ENCODE results near the gene WDR27.

The WDR27 gene

DNA sequence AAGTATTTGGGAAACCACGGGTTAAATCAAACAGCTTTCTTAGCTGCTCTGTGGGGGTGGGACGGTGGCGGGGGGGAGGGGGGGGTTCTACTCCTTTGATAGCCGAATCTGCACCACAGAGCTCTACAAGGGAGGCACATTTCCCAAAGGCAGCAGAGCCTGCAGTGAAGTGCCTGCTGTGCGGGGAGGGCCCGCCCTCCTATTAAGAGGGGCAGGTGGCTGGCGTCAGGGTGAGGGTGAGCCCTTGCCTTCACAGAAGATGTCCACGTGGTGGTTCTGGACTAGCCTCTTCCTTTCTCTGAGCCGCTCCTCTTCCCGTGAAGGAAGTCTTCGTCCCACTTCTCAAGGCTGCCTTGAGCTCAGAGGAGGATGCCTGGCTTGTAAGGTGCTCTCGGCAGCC lies 273.3 kb downstream of the WDR27 start:
- DNase-seq (ENCODE audit: low spot score) = no peak

DNA sequence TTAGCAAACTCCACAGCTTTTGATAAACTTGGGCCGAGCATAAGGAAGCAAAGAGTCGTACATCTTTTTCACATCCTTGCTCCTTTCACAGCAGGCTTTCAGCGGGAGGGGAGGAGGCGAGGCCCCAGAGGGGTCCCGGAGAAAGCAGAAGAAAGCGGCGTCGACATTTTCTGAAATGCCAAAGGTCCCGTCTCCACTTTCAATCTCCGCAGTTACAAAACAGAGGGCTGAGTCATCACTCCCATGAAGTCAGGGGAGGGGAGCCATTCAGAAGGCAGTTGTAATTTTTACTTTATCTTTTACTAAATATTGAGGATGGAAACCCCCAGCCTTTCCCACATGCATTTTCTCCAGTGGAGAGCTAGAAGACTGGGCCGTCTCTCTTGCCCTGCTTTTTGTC lies 274.0 kb downstream of the WDR27 start:
- DNase-seq (ENCODE audit: low spot score) = no peak

DNA sequence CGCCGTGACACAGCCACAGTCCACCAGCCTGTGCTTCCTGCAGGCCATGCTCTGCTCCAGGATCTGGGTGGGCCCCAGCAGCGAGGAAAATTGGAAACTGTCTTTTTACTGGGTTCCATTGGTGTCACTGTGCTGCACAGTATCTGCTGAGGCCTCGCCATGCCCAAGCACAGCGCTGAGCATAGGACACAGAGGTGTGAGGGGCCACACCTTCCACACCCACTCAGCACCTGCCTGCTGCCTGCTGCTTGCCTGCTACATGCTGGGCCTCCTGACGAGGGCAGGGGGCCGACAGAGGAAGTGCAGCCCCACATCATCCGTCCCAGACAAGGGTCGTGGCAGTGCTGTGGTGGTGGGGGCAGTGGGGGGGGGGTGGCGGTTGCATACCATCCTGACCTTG lies 275.2 kb downstream of the WDR27 start:
- DNase-seq (ENCODE audit: low spot score) = no peak

- no peak for DNase-seq (ENCODE audit: low spot score)
Observed at GRCh38 chr6:169425628-169426370, 276.0 kb downstream of the WDR27 start.

DNA sequence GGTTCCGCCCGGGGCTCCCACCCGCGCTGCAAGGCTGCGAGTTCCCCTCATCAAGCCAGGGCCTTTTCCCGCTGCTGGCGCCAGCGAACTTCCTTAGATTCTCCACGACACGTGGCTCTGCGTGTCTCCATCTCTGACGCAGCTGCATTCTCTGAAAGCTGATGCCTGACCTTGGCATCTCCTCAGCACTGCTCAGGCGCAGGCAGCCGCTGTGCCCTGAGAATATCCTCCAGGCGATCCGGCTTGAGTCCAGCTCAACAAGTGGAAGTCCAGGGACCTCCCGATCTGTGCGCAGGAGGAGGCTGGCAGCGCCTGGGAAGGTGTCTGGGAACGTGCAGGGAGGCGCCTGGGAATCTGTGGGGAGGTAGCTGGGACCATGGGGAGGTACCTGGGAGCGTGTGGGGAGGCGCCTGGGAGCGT lies 277.0 kb downstream of the WDR27 start:
- DNase-seq (ENCODE audit: low spot score) = no peak

DNA sequence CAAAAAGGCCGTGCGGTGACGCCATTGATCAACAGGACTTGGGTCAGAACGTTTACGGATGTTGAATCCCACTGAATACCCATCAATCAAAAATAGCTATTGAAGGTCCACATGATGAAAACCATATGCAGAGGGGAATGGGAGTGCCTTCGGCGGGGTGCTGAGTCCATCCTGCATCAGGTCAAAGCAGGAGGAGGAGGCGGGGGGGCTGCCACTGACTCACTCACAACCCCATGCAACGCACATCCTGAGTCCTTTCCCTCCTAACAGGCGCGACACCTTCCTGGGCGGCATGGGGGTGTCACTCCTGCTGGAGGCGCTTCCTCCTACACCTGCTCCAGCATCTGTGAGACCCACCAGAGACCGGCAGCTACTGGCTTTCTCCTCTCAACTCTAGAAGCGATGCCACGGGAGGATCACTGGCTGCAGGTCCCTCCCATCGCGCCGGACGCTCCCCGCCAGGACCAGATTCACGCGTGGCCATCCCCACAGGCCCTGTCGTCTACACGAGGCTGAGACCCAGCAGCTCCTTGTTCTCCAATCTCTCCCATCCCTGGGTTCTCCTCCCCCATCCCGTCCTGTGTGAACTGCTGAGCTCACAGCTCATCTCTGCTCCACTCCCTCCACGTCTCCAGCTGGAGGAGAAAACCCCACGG lies 277.6 kb downstream of the WDR27 start:
- no peak for DNase-seq (ENCODE audit: low spot score)

DNA sequence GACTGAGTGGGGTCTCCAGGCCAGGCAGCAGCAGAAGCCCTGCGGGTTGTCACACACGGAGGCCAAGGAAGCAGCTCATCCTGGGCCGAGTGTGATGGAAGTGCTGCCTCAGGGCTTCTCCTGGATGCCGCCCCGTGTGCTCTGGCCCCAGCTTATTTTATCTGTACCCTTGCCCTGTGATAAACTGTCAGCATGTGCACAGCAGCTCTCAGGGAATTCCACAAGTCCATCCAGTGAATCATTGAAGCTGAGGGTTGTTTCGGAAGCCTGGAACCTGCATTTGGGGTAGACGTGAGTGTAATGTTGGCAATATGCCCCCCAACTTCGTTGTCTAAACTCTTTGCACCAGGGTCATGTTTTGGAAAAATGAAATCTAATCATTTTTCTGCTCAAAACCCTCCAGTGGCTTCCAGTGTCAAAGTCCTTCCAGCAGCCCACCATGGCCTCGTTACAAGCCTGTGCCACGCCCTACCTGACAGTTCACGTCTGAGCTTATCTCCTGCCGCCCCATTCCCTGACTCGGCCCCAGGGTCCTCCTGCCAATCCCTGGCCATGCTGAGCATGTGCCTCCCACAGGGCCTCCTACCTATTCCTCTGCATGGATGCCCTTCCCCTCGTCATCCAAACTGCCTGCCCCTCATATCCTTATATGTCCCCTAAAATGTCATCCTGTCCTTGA lies 280.1 kb downstream of the WDR27 start:
- no peak for DNase-seq (ENCODE audit: low spot score)

GRCh38 chr6:169420912-169421543 lies 280.8 kb downstream of the WDR27 start:
- DNase-seq (ENCODE audit: low spot score) = no peak

DNA sequence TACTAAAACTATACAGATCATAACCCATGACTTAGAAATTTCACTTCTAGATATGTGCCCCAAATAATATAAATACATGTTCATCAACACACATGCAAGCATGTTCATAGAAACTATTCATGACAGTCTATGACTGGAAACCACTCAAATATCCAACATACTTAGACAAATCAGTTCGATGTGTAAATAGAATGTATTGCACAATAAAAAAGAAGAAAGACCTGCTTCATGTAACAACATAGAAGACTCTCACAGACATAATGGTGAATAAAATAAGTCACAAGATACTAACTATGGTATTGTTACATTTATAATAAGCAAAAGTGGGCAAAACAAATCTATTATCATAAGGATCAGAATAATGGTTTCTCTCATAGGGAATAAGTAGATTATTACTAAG lies 284.7 kb downstream of the WDR27 start:
- DNase-seq (ENCODE audit: low spot score) = no peak

- DNase-seq (ENCODE audit: low spot score) = no peak
Observed at GRCh38 chr6:169416249-169416648, 285.6 kb downstream of the WDR27 start.

DNA sequence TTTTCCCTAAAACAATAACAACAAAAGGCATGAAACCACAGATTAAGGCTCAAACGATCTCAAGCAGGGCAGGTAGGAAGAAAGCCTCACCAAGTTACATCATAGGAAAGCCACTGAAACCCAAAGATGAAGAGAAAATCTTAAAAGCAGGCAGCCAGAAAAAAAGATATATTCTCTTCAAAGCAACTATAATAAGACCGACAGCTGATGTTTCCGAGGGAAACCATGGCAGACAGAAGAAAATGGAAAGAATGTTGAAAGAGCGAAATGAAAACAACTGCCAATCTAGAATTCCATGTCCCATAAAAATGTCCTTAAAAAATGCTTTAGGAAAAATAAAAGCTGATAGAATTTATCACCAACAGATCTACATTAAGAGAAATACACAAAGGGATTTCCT lies 286.6 kb downstream of the WDR27 start:
- no peak for DNase-seq (ENCODE audit: low spot score)

DNA sequence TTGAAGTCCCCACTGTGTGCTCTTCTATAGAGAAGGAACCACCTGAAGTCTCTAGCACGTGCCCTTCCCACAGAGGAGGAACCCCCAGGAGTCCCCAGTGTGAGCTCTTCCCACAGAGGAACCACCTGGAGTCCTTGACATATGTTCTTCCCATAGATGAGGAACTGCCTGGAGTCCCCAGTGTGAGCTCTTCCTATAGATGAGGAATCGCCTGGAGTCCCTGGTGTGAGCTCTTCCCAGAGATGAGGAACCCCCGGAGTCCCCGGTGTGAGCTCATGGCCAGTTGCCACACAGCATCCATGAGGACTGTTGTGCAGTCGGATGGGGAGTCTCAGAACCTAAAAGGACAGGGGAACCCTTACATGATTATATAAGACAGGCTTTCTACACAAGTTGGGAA lies 290.1 kb downstream of the WDR27 start:
- DNase-seq (ENCODE audit: low spot score) = no peak

GRCh38 chr6:169411296-169411695 lies 290.5 kb downstream of the WDR27 start:
- DNase-seq (ENCODE audit: low spot score) = no peak

DNA sequence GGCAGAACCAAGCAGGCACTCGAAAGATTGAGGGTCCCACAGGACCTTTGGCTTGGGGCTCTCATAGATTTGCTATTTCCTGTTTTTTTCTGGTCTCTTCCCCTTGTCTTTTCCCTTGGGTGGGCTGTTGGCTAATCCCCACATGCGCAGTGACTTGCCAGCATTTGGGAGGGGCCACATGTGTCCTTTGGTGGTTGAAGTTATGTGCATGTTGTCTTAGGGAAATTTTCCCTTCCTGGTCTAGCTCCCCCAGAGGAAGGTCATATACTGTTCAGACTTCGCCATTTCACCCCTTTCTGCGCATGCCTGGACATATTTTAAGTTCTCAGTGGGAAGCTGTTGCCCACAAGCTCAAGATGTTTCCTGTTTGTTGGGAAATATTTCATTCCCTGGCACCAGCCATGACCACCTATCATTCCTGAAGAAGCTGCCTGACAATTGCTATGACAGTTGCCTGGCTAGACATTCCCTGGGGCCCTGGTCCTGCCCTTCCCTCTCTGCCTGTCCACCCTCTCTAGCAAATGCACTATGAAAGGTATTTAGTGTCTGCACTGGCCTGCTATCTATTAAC lies 292.0 kb downstream of the WDR27 start:
- no peak for DNase-seq (ENCODE audit: low spot score)

- DNase-seq (ENCODE audit: low spot score) = peak; percentile 6
Observed at GRCh38 chr6:169407325-169407724, 294.5 kb downstream of the WDR27 start.

Data from pons (tissue), 1 donor.